Neural crest cell (in vitro differentiated cells): Measurements from ENCODE around the gene GDF7. TPM values are rescaled to one million over a fixed set of nuclear protein-coding genes. Genes with fewer than 3 reads are reported as not detected.

Experiments used
- DNase-seq: peaks from one replicate; pipeline ENCODE4 v3.0.0; 2021; ENCODE audit warnings: low read depth, mixed read lengths, low spot score
- H3K27ac Mint-ChIP-seq: one replicate; pipeline ENCODE4 v1.8.0; 2021; ENCODE audit warnings: mild to moderate bottlenecking, mixed read lengths; ENCODE audit not compliant: unreplicated experiment
- H3K27me3 Mint-ChIP-seq: 2 replicates; pipeline ENCODE4 v1.8.0; 2021; ENCODE audit warnings: low read depth, mild to moderate bottlenecking, mixed read lengths
- H3K36me3 Mint-ChIP-seq: 2 replicates; pipeline ENCODE4 v1.8.0; 2021; ENCODE audit warnings: low read depth, mild to moderate bottlenecking, mixed read lengths
- H3K4me1 Mint-ChIP-seq: 2 replicates; pipeline ENCODE4 v1.8.0; 2021; ENCODE audit warnings: mixed read lengths
- H3K4me3 Mint-ChIP-seq: one replicate; pipeline ENCODE4 v1.8.0; 2021; ENCODE audit warnings: mild to moderate bottlenecking, mixed read lengths
- H3K9me3 Mint-ChIP-seq: 2 replicates; pipeline ENCODE4 v1.8.0; 2021; ENCODE audit warnings: mixed read lengths
- CTCF ChIP-seq: fragments of 200-600 bp; sonication (generic); conservative IDR thresholded peaks from 2 replicates; pipeline ENCODE4 v1.5.0; 2021; ENCODE audit warnings: antibody characterized with exemption, mild to moderate bottlenecking
- total RNA-seq: library from RNA; stranded (reverse); gene quantifications from 2 replicates; pipeline ENCODE4 v1.2.1, GENCODE V29; 2021

The GDF7 gene
- total RNA-seq, 1 donor from 2014 or later = 0.40 TPM

GRCh38 chr2:20717641-20718040, 50.7 kb downstream of the GDF7 start:
- no peak for DNase-seq
- H3K36me3 Mint-ChIP-seq = peaks cover 67% of the 10 kb centered on the region

GRCh38 chr2:20722592-20723240, 55.8 kb downstream of the GDF7 start:
- Mint-ChIP-seq H3K4me3 (no peak overlapping the region), H3K4me1 (peaks cover under 1% of the 10 kb centered on the region), H3K9me3 (peaks cover 25% of the 10 kb centered on the region), H3K27me3 (no peaks in the 10 kb centered on the region), H3K36me3 (peaks cover 52% of the 10 kb centered on the region), H3K27ac (no peak overlapping the region)
- no peak for DNase-seq
- no peak for TF ChIP-seq CTCF

More at GRCh38 chr2:20717641-20718040, 50.7 kb downstream of the GDF7 start:
- no peaks in the 10 kb centered on the region for H3K27me3 Mint-ChIP-seq
- H3K9me3 Mint-ChIP-seq = peaks cover 32% of the 10 kb centered on the region
- H3K4me1 Mint-ChIP-seq = no peaks in the 10 kb centered on the region
- TF ChIP-seq CTCF = no peak
- no peak overlapping the region for H3K4me3 Mint-ChIP-seq
- no peak overlapping the region for H3K27ac Mint-ChIP-seq

GRCh38 chr2:20723543-20723942, 56.6 kb downstream of the GDF7 start:
- Mint-ChIP-seq H3K4me1 (peaks cover 9% of the 10 kb centered on the region), H3K36me3 (peaks cover 47% of the 10 kb centered on the region), H3K27me3 (no peaks in the 10 kb centered on the region), H3K4me3 (no peak overlapping the region), H3K9me3 (peaks cover 21% of the 10 kb centered on the region), H3K27ac (no peak overlapping the region)
- no peak for DNase-seq
- TF ChIP-seq CTCF = no peak

GRCh38 chr2:20724500-20725053, 57.6 kb downstream of the GDF7 start:
- no peak overlapping the region for H3K4me3 Mint-ChIP-seq
- H3K4me1 Mint-ChIP-seq = peaks cover 13% of the 10 kb centered on the region
- no peak for TF ChIP-seq CTCF
- peaks cover 44% of the 10 kb centered on the region for H3K36me3 Mint-ChIP-seq
- no peaks in the 10 kb centered on the region for H3K27me3 Mint-ChIP-seq
- H3K9me3 Mint-ChIP-seq = peaks cover 19% of the 10 kb centered on the region
- DNase-seq = no peak
- no peak overlapping the region for H3K27ac Mint-ChIP-seq

- no peak for TF ChIP-seq CTCF
- H3K4me3 Mint-ChIP-seq = no peak overlapping the region
- peaks cover 13% of the 10 kb centered on the region for H3K4me1 Mint-ChIP-seq
- no peak overlapping the region for H3K27ac Mint-ChIP-seq
- H3K27me3 Mint-ChIP-seq = no peaks in the 10 kb centered on the region
- peaks cover 13% of the 10 kb centered on the region for H3K9me3 Mint-ChIP-seq
- peaks cover 37% of the 10 kb centered on the region for H3K36me3 Mint-ChIP-seq
- DNase-seq = no peak
Measured at GRCh38 chr2:20725782-20726181, 58.8 kb downstream of the GDF7 start.
